HEK293 (cell line): ENCODE measurements around the gene EMP1.

ENCODE experiments used
- CTCF ChIA-PET: fragments of 350-600 bp; formaldehyde crosslinking; extraction: SDS; loops from one replicate; lab custom pipeline; 2021; ENCODE audit warnings: antibody characterized with exemption; lab: Yijun Ruan, JAX
- POLR2A ChIA-PET: fragments of 300-600 bp; formaldehyde crosslinking; extraction: SDS; loops from one replicate; lab custom pipeline; 2020; ENCODE audit warnings: antibody characterized with exemption, inconsistent platforms; lab: Yijun Ruan, JAX
- H3K27ac ChIP-seq: fragments of 200-500 bp; sonication (Bioruptor generic); 2 replicates; pipeline ENCODE4 v1.5.1; 2014; ENCODE audit warnings: low read depth, low read length, control low read depth, inconsistent platforms; ENCODE audit errors: extremely low read depth
- H3K36me3 ChIP-seq, 2 experiments: fragments of 200-500 bp in 1 of 2; sonication (Bioruptor generic) in 1 of 2; 1 replicate in 1 of 2; 2 replicates in 1 of 2; pipeline ENCODE4 v1.5.1; 2014 to 2017; ENCODE audit warnings: inconsistent platforms in 2 of 2, low read length in 2 of 2; ENCODE audit not compliant: control insufficient read depth in 2 of 2, insufficient read depth in 1 of 2
- H3K4me1 ChIP-seq: fragments of 200-500 bp; sonication (Bioruptor generic); 2 replicates; pipeline ENCODE4 v1.5.1; 2014; ENCODE audit warnings: mild to moderate bottlenecking, low read length, inconsistent platforms; ENCODE audit not compliant: control insufficient read depth, insufficient read depth
- H3K4me3 ChIP-seq: 2 replicates; pipeline ENCODE4 v1.5.1; 2011; ENCODE audit warnings: low read depth, mild to moderate bottlenecking, control low read depth, low read length, moderate library complexity
- H3K9me3 ChIP-seq: fragments of 200-500 bp; sonication (Bioruptor generic); 2 replicates; pipeline ENCODE4 v1.5.1; 2014; ENCODE audit warnings: low read depth, low read length, inconsistent platforms; ENCODE audit not compliant: control insufficient read depth, insufficient read depth
- BCL11B ChIP-seq: fragments of 450-650 bp; formaldehyde crosslinking; IDR thresholded peaks from 2 replicates; pipeline ENCODE4 v1.5.1; 2016; ENCODE audit warnings: low read depth, missing biosample characterization, missing genetic modification characterization
- EGR2 ChIP-seq: fragments of 450-650 bp; formaldehyde crosslinking; IDR thresholded peaks from 2 replicates; pipeline ENCODE4 v1.5.1; 2016; ENCODE audit warnings: low read depth, missing biosample characterization, missing genetic modification characterization
- GLI4 ChIP-seq: fragments of 450-650 bp; formaldehyde crosslinking; IDR thresholded peaks from 2 replicates; pipeline ENCODE4 v1.5.1; 2016; ENCODE audit warnings: missing biosample characterization, missing genetic modification characterization
- KLF1 ChIP-seq: fragments of 450-650 bp; formaldehyde crosslinking; IDR thresholded peaks from 2 replicates; pipeline ENCODE4 v1.5.1; 2016; ENCODE audit warnings: missing biosample characterization, missing genetic modification characterization
- KLF17 ChIP-seq: fragments of 450-650 bp; formaldehyde crosslinking; IDR thresholded peaks from 2 replicates; pipeline ENCODE4 v1.5.1; 2016; ENCODE audit warnings: missing biosample characterization, missing genetic modification characterization
- MEIS1 ChIP-seq: sonication (generic); formaldehyde crosslinking; IDR thresholded peaks from 2 replicates; pipeline ENCODE4 v1.8.1; 2022; ENCODE audit warnings: missing genetic modification reagents, mild to moderate bottlenecking, borderline replicate concordance
- OVOL3 ChIP-seq: fragments of 450-650 bp; formaldehyde crosslinking; IDR thresholded peaks from 2 replicates; pipeline ENCODE4 v1.5.1; 2016; ENCODE audit warnings: missing biosample characterization, missing genetic modification characterization
- REPIN1 ChIP-seq: fragments of 450-650 bp; formaldehyde crosslinking; IDR thresholded peaks from 2 replicates; pipeline ENCODE4 v1.5.1; 2017; ENCODE audit warnings: missing biosample characterization, missing genetic modification characterization, low read depth
- ZBTB7A ChIP-seq: fragments of 450-650 bp; formaldehyde crosslinking; IDR thresholded peaks from 2 replicates; pipeline ENCODE4 v1.5.1; 2016; ENCODE audit warnings: low read depth, missing biosample characterization, missing genetic modification characterization
- ZNF26 ChIP-seq: fragments of 450-650 bp; formaldehyde crosslinking; IDR thresholded peaks from 2 replicates; pipeline ENCODE4 v1.5.1; 2016; ENCODE audit warnings: missing biosample characterization, missing genetic modification characterization
- ZNF350 ChIP-seq: fragments of 450-650 bp; formaldehyde crosslinking; IDR thresholded peaks from 2 replicates; pipeline ENCODE4 v1.5.0; 2017; ENCODE audit warnings: missing biosample characterization, mild to moderate bottlenecking, missing genetic modification characterization
- ZNF585B ChIP-seq: fragments of 450-650 bp; formaldehyde crosslinking; IDR thresholded peaks from 2 replicates; pipeline ENCODE4 v1.5.1; 2016; ENCODE audit warnings: missing biosample characterization, missing genetic modification characterization
- ZNF621 ChIP-seq: fragments of 450-650 bp; formaldehyde crosslinking; IDR thresholded peaks from 2 replicates; pipeline ENCODE4 v1.5.1; 2017; ENCODE audit warnings: missing biosample characterization, missing genetic modification characterization
- ZNF629 ChIP-seq: fragments of 450-650 bp; formaldehyde crosslinking; IDR thresholded peaks from 2 replicates; pipeline ENCODE4 v1.5.1; 2017; ENCODE audit warnings: missing biosample characterization, missing genetic modification characterization
- ZNF707 ChIP-seq: fragments of 450-650 bp; formaldehyde crosslinking; IDR thresholded peaks from 2 replicates; pipeline ENCODE4 v1.5.1; 2016; ENCODE audit warnings: missing biosample characterization, missing genetic modification characterization
- ZNF76 ChIP-seq: fragments of 450-650 bp; formaldehyde crosslinking; IDR thresholded peaks from 2 replicates; pipeline ENCODE4; 2016; ENCODE audit warnings: low read depth, missing biosample characterization, missing genetic modification characterization, borderline replicate concordance
- ZNF777 ChIP-seq: fragments of 450-650 bp; formaldehyde crosslinking; IDR thresholded peaks from 2 replicates; pipeline ENCODE4 v1.5.1; 2017; ENCODE audit warnings: missing biosample characterization, missing genetic modification characterization, borderline replicate concordance
- ZNF843 ChIP-seq: fragments of 450-650 bp; formaldehyde crosslinking; IDR thresholded peaks from 2 replicates; pipeline ENCODE4 v1.5.1; 2016; ENCODE audit warnings: missing biosample characterization, missing genetic modification characterization
- ZSCAN16 ChIP-seq: fragments of 450-650 bp; formaldehyde crosslinking; IDR thresholded peaks from 2 replicates; pipeline ENCODE4 v1.5.1; 2016; ENCODE audit warnings: missing biosample characterization, missing genetic modification characterization
- ZSCAN30 ChIP-seq: fragments of 450-650 bp; IDR thresholded peaks from 2 replicates; pipeline ENCODE4 v1.5.1; 2018; ENCODE audit warnings: missing biosample characterization, mild to moderate bottlenecking, missing genetic modification characterization, moderate library complexity
- TF ChIP-seq, protein P1 (sequence below): fragments of 450-650 bp; formaldehyde crosslinking; IDR thresholded peaks from 2 replicates; pipeline ENCODE4 v1.5.1; 2016; ENCODE audit warnings: missing biosample characterization, missing genetic modification characterization

EMP1 gene

DNA sequence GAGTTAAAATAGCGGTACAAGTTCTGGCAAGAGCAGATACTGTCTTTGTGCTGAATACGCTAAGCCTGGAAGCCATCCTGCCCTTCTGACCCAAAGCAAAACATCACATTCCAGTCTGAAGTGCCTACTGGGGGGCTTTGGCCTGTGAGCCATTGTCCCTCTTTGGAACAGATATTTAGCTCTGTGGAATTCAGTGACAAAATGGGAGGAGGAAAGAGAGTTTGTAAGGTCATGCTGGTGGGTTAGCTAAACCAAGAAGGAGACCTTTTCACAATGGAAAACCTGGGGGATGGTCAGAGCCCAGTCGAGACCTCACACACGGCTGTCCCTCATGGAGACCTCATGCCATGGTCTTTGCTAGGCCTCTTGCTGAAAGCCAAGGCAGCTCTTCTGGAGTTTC lies 18.5 kb downstream of the EMP1 start (continued):
- no peak for TF ChIP-seq ZNF26 (tag by site-specific recombination)

GRCh38 chr12:13218641-13219040 lies 22.1 kb downstream of the EMP1 start:
- TF ChIP-seq REPIN1 (tag by site-specific recombination) (no peak), ZNF76 (tag by site-specific recombination) (no peak), ZNF777 (no peak), ZNF843 (tag by site-specific recombination) (no peak), ZNF621 (tag by site-specific recombination) (no peak)
- Histone ChIP-seq H3K36me3 (no peaks in the 10 kb centered on the region), H3K4me3 (no peak overlapping the region), H3K9me3 (no peaks in the 10 kb centered on the region), H3K4me1 (peaks cover 4% of the 10 kb centered on the region; the same call in 1 of the 2 replicates), H3K27ac (no peak overlapping the region)
- POLR2A ChIA-PET: interaction anchor here (0.7 kb wide), 1 partner anchor 18 kb away, joined by 3 read pairs; no protein-coding TSS in a partner anchor
- CTCF ChIA-PET: interaction anchor here (0.7 to 1.3 kb wide), 3 partner anchors 8 to 37 kb away, joined by 3 to 4 read pairs (median 3); no protein-coding TSS in a partner anchor

DNA sequence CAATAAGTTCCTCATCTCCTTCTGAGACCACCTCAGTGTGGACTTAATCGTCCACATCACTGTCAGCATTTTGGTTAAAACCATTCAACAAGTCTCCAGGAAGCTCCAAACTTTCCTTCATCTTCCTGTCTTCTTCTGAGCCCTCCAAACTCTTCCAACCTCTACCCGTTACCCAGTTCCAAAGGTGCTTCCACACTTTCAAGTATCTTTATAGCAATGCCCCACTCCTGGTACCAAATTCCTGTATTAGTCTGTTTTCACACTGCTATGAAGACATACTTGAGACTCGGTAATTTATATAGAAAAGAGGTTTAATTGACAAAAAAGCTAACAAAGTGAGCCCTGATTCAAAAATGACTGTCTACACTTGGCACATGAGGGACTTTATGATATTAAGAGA lies 22.8 kb downstream of the EMP1 start:
- peak; percentile 87 for TF ChIP-seq ZNF707
- no peak for TF ChIP-seq OVOL3
- Histone ChIP-seq H3K27ac (no peak overlapping the region), H3K9me3 (no peaks in the 10 kb centered on the region), H3K4me1 (peaks cover 4% of the 10 kb centered on the region; the same call in 1 of the 2 replicates), H3K36me3 (no peaks in the 10 kb centered on the region), H3K4me3 (no peak overlapping the region)
- ChIA-PET CTCF (interaction anchor here (1.1 to 1.3 kb wide), 2 partner anchors 8 to 36 kb away, joined by 3 read pairs; no protein-coding TSS in a partner anchor), POLR2A (no interaction called here)

DNA sequence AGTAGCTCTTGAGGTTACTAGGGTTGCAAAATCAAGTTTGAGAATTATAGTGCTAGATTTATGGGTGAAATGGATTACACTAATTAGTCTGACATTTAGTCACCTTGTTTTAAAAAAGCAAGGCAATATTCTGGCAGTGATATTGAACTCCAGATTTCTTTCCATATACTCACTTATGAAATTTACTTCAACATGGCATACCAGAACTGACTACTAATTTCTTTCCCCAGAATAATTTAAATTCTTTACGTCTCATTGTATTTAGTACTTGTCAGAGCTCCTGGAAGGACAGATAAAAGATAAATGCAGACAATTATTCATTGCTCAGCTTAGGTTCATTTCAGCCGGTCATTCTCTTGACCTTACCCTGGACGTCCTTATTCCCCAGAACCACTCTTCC lies 24.3 kb downstream of the EMP1 start:
- POLR2A ChIA-PET: interaction anchor here (1.0 kb wide), 1 partner anchor 15 kb away, joined by 3 read pairs; no protein-coding TSS in a partner anchor
- Histone ChIP-seq H3K36me3 (no peaks in the 10 kb centered on the region), H3K9me3 (no peaks in the 10 kb centered on the region), H3K4me3 (no peak overlapping the region), H3K4me1 (peaks cover 4% of the 10 kb centered on the region; the same call in 1 of the 2 replicates)
- CTCF ChIA-PET: interaction anchor here (0.6 to 7.4 kb wide), 4 partner anchors 9 to 305 kb away, joined by 3 to 41 read pairs (median 4); no protein-coding TSS in a partner anchor
- no peak for TF ChIP-seq GLI4 (tag by site-specific recombination)
- no peak for TF ChIP-seq MEIS1 (CRISPR knock-in tag)
- no peak for TF ChIP-seq ZSCAN16
- TF ChIP-seq, all 188 proteins: peak for 0
- H3K27ac ChIP-seq: no peak overlapping the region

GRCh38 chr12:13222076-13222475 lies 25.6 kb downstream of the EMP1 start:
- CTCF ChIA-PET: interaction anchor here (1.5 to 7.4 kb wide), 2 partner anchors 9 to 10 kb away, joined by 3 to 41 read pairs; no protein-coding TSS in a partner anchor
- H3K27ac ChIP-seq: no peak overlapping the region
- TF ChIP-seq ZNF350 (tag by site-specific recombination): no peak
- peak; percentile 98 for TF ChIP-seq KLF1
- TF ChIP-seq BCL11B (tag by site-specific recombination): no peak
- TF ChIP-seq KLF17 (tag by site-specific recombination): 0 out of 2 replicates have a peak, but pooled peaks have one; percentile 35
- no peak for TF ChIP-seq ZNF629 (tag by site-specific recombination)
- peak; percentile 72 for TF ChIP-seq EGR2 (tag by site-specific recombination)
- TF ChIP-seq ZSCAN30 (tag by site-specific recombination): no peak
- TF ChIP-seq, protein P1, sequence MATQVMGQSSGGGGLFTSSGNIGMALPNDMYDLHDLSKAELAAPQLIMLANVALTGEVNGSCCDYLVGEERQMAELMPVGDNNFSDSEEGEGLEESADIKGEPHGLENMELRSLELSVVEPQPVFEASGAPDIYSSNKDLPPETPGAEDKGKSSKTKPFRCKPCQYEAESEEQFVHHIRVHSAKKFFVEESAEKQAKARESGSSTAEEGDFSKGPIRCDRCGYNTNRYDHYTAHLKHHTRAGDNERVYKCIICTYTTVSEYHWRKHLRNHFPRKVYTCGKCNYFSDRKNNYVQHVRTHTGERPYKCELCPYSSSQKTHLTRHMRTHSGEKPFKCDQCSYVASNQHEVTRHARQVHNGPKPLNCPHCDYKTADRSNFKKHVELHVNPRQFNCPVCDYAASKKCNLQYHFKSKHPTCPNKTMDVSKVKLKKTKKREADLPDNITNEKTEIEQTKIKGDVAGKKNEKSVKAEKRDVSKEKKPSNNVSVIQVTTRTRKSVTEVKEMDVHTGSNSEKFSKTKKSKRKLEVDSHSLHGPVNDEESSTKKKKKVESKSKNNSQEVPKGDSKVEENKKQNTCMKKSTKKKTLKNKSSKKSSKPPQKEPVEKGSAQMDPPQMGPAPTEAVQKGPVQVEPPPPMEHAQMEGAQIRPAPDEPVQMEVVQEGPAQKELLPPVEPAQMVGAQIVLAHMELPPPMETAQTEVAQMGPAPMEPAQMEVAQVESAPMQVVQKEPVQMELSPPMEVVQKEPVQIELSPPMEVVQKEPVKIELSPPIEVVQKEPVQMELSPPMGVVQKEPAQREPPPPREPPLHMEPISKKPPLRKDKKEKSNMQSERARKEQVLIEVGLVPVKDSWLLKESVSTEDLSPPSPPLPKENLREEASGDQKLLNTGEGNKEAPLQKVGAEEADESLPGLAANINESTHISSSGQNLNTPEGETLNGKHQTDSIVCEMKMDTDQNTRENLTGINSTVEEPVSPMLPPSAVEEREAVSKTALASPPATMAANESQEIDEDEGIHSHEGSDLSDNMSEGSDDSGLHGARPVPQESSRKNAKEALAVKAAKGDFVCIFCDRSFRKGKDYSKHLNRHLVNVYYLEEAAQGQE (tag by site-specific recombination): no peak
- no peak for TF ChIP-seq ZNF585B (tag by site-specific recombination)
- TF ChIP-seq GLI4 (tag by site-specific recombination): no peak
- TF ChIP-seq ZBTB7A (tag by site-specific recombination): no peak

More at GRCh38 chr12:13222076-13222475, 25.6 kb downstream of the EMP1 start:
- Histone ChIP-seq H3K9me3 (no peaks in the 10 kb centered on the region), H3K4me1 (peaks cover 4% of the 10 kb centered on the region; the same call in 1 of the 2 replicates), H3K4me3 (no peak overlapping the region), H3K36me3 (no peaks in the 10 kb centered on the region)
- POLR2A ChIA-PET: interaction anchor here (1.0 kb wide), 1 partner anchor 17 kb away, joined by 3 read pairs; no protein-coding TSS in a partner anchor
